ENCODE results near the gene NPTX2. TPM values are rescaled to one million over a fixed set of nuclear protein-coding genes. Genes with fewer than 3 reads are reported as not detected.

NPTX2 gene, protein sequence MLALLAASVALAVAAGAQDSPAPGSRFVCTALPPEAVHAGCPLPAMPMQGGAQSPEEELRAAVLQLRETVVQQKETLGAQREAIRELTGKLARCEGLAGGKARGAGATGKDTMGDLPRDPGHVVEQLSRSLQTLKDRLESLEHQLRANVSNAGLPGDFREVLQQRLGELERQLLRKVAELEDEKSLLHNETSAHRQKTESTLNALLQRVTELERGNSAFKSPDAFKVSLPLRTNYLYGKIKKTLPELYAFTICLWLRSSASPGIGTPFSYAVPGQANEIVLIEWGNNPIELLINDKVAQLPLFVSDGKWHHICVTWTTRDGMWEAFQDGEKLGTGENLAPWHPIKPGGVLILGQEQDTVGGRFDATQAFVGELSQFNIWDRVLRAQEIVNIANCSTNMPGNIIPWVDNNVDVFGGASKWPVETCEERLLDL
- 5.0 and 5.1 TPM in 2 replicates for total RNA-seq
- long read RNA-seq, partial matches to known transcripts: 0 of 1 reads
- long read RNA-seq, other reads (novel, unspliced or antisense): 1 of 1 reads

DNA sequence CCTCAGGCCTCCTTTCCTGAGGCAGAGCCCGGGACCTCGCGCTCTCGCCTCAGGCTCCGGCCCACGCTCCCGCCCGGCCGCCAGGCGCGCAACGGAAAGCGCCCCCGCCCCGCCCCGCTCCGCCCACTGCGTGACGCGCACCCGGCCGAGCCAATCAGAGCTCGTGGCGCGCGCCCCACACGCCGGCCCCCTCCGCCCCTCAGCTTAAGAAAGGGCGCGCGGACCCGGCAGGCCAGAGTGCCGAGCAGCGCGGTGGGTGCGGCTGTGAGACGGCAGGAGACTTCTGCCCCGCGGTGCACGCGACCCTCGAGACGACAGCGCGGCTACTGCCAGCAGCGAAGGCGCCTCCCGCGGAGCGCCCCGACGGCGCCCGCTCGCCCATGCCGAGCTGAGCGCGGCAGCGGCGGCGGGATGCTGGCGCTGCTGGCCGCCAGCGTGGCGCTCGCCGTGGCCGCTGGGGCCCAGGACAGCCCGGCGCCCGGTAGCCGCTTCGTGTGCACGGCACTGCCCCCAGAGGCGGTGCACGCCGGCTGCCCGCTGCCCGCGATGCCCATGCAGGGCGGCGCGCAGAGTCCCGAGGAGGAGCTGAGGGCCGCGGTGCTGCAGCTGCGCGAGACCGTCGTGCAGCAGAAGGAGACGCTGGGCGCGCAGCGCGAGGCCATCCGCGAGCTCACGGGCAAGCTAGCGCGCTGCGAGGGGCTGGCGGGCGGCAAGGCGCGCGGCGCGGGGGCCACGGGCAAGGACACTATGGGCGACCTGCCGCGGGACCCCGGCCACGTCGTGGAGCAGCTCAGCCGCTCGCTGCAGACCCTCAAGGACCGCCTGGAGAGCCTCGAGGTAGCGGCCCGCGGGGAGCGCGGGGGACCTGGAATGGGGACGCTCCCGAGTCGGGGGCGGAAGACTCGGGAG, at the start of gene NPTX2:
TSS of gene NPTX2 (plus strand) at position 235 of the 909 bp plus-strand sequence. CDS start at position 412, 177 bp downstream.
- DNase-seq (ENCODE audit: extremely low spot score, unreplicated experiment): no peak
- Mint-ChIP-seq H3K4me3 (ENCODE audit: unreplicated experiment) (peak within 1 kb of the TSS; percentile 65), H3K36me3 (ENCODE audit: unreplicated experiment) (no peaks in the 10 kb centered on the region), H3K27ac (ENCODE audit: unreplicated experiment) (no peak within 1 kb of the TSS), H3K27me3 (ENCODE audit: unreplicated experiment) (peaks cover 41% of the 10 kb centered on the region), H3K9me3 (ENCODE audit: unreplicated experiment) (no peaks in the 10 kb centered on the region), H3K4me1 (ENCODE audit: unreplicated experiment) (peaks cover 19% of the 10 kb centered on the region)
- peak; percentile 50 for TF ChIP-seq CTCF (IDR thresholded peaks at IDR 0.05)

- TF ChIP-seq CTCF (IDR thresholded peaks at IDR 0.05): no peak
- peaks cover 23% of the 10 kb centered on the region for H3K4me1 Mint-ChIP-seq (ENCODE audit: unreplicated experiment)
- H3K36me3 Mint-ChIP-seq (ENCODE audit: unreplicated experiment): no peaks in the 10 kb centered on the region
- no peaks in the 10 kb centered on the region for H3K27me3 Mint-ChIP-seq (ENCODE audit: unreplicated experiment)
- H3K4me3 Mint-ChIP-seq (ENCODE audit: unreplicated experiment): no peak overlapping the region
- H3K27ac Mint-ChIP-seq (ENCODE audit: unreplicated experiment): no peak overlapping the region
- no peak for DNase-seq (ENCODE audit: extremely low spot score, unreplicated experiment)
- H3K9me3 Mint-ChIP-seq (ENCODE audit: unreplicated experiment): peaks cover 6% of the 10 kb centered on the region
Observed at GRCh38 chr7:98567991-98568390, 49.1 kb upstream of the NPTX2 start.

GRCh38 chr7:98568891-98569290, 48.2 kb upstream of the NPTX2 start:
- no peak overlapping the region for H3K27ac Mint-ChIP-seq (ENCODE audit: unreplicated experiment)
- H3K4me1 Mint-ChIP-seq (ENCODE audit: unreplicated experiment): peaks cover 23% of the 10 kb centered on the region
- TF ChIP-seq CTCF (IDR thresholded peaks at IDR 0.05): no peak
- no peaks in the 10 kb centered on the region for H3K36me3 Mint-ChIP-seq (ENCODE audit: unreplicated experiment)
- DNase-seq (ENCODE audit: extremely low spot score, unreplicated experiment): no peak
- H3K4me3 Mint-ChIP-seq (ENCODE audit: unreplicated experiment): no peak overlapping the region
- peaks cover 6% of the 10 kb centered on the region for H3K9me3 Mint-ChIP-seq (ENCODE audit: unreplicated experiment)
- no peaks in the 10 kb centered on the region for H3K27me3 Mint-ChIP-seq (ENCODE audit: unreplicated experiment)

DNA sequence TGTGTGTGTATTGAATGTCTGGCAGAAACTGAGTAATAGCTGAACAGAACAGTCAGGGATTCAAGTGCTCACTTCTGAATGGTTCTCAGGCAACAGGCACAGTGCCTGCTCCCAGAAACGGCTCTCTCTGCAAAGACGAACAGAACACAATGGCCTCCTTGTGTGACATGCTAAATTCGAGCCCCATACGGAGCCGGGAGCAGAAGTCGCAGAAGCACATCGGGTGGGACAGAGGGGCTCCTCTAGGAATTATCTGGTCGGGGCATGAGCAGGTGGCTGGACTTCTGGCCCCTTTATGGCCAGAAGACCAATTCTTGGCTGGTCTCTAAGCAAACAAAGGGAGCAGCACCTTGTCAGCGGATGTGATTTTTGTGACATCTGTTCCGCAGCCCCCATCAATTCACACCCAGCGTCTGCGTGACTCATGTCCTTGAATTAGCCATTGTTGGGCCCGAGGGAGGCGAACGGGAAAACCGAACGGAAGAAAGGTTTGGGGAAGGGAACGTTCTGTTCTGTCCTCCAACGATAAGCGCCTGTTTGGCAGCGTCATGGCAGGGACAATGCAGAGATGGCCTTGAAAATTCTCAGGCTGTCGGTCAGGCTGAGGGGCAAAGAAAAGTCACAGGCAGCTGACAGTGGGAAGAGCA, 47.3 kb upstream of the NPTX2 start:
- H3K27ac Mint-ChIP-seq (ENCODE audit: unreplicated experiment): no peak overlapping the region
- peaks cover 6% of the 10 kb centered on the region for H3K9me3 Mint-ChIP-seq (ENCODE audit: unreplicated experiment)

More for the DNA sequence above, 47.3 kb upstream of the NPTX2 start:
- Mint-ChIP-seq H3K4me3 (ENCODE audit: unreplicated experiment) (no peak overlapping the region), H3K4me1 (ENCODE audit: unreplicated experiment) (peaks cover 23% of the 10 kb centered on the region), H3K36me3 (ENCODE audit: unreplicated experiment) (no peaks in the 10 kb centered on the region), H3K27me3 (ENCODE audit: unreplicated experiment) (no peaks in the 10 kb centered on the region)
- DNase-seq (ENCODE audit: extremely low spot score, unreplicated experiment): no peak
- no peak for TF ChIP-seq CTCF (IDR thresholded peaks at IDR 0.05)

Measured in osteocyte (in vitro differentiated cells).